GM12874 (cell line): ENCODE results near the gene TSNAXIP1.

Experiments used
- CTCF ChIP-seq: IDR thresholded peaks from 2 replicates; pipeline ENCODE4 v1.5.1; 2011; ENCODE audit warnings: low read depth, mild to moderate bottlenecking, control low read depth, low read length, moderate library complexity; ENCODE audit not compliant: insufficient read depth

TSNAXIP1 gene

GRCh38 chr16:67820608-67821259 lies 14.0 kb downstream of the TSNAXIP1 start:
- no peak for TF ChIP-seq CTCF

- no peak for TF ChIP-seq CTCF
These were observed 15.8 kb downstream of the TSNAXIP1 start for GRCh38 chr16:67822511-67822910.

- no peak for TF ChIP-seq CTCF
These were observed 18.4 kb downstream of the TSNAXIP1 start for GRCh38 chr16:67825119-67825518.

GRCh38 chr16:67825906-67826305 lies 19.2 kb downstream of the TSNAXIP1 start:
- no peak for TF ChIP-seq CTCF

- no peak for TF ChIP-seq CTCF
These were observed 22.0 kb downstream of the TSNAXIP1 start for GRCh38 chr16:67828651-67829050.

GRCh38 chr16:67833030-67833414 lies 26.3 kb downstream of the TSNAXIP1 start:
- no peak for TF ChIP-seq CTCF

GRCh38 chr16:67833415-67834241 lies 26.9 kb downstream of the TSNAXIP1 start:
- no peak for TF ChIP-seq CTCF
